GM19099 (cell line): ENCODE results near the gene TTYH2.

Source experiments
- POLR2A ChIP-seq: IDR thresholded peaks from 3 replicates; pipeline ENCODE4 v1.6.1; 2011; ENCODE audit warnings: low read depth; ENCODE audit not compliant: insufficient read length; ENCODE audit errors: extremely low read depth

The TTYH2 gene

GRCh38 chr17:74203439-74204240 lies 9.7 kb upstream of the TTYH2 start, which contains the start of gene RPL38:
TSS of gene RPL38 (plus strand) at chr17:74203678. CDS start at chr17:74203956, 278 bp downstream.
- peak; percentile 98 for TF ChIP-seq POLR2A

- no peak for TF ChIP-seq POLR2A
Observed at GRCh38 chr17:74204474-74204873, 8.9 kb upstream of the TTYH2 start.

GRCh38 chr17:74205274-74205673 lies 8.1 kb upstream of the TTYH2 start:
- no peak for TF ChIP-seq POLR2A

- TF ChIP-seq POLR2A, result no peak
Observed at GRCh38 chr17:74206332-74206818, 7.0 kb upstream of the TTYH2 start.

- TF ChIP-seq POLR2A, result peak; percentile 39
Observed at GRCh38 chr17:74210191-74211140, 2.9 kb upstream of the TTYH2 start.

- peak; percentile 14 for TF ChIP-seq POLR2A
Observed at GRCh38 chr17:74211141-74211911, 2.0 kb upstream of the TTYH2 start.

GRCh38 chr17:74211912-74212208 lies 1.5 kb upstream of the TTYH2 start:
- TF ChIP-seq POLR2A, result no peak

- no peak for TF ChIP-seq POLR2A
Observed at GRCh38 chr17:74212209-74212912, 1.0 kb upstream of the TTYH2 start.

GRCh38 chr17:74213861-74214391 lies 555 bp downstream of the TTYH2 start:
- no peak for TF ChIP-seq POLR2A

- TF ChIP-seq POLR2A, result no peak
Observed at GRCh38 chr17:74214484-74215341, 1.3 kb downstream of the TTYH2 start.

GRCh38 chr17:74215342-74215727 lies 2.0 kb downstream of the TTYH2 start:
- TF ChIP-seq POLR2A, result no peak

- TF ChIP-seq POLR2A, result no peak
Observed at GRCh38 chr17:74216505-74216904, 3.1 kb downstream of the TTYH2 start.

GRCh38 chr17:74217037-74217730 lies 3.8 kb downstream of the TTYH2 start:
- TF ChIP-seq POLR2A, result no peak
